ENCODE measurements around the gene CCDC188.

Gene CCDC188

DNA sequence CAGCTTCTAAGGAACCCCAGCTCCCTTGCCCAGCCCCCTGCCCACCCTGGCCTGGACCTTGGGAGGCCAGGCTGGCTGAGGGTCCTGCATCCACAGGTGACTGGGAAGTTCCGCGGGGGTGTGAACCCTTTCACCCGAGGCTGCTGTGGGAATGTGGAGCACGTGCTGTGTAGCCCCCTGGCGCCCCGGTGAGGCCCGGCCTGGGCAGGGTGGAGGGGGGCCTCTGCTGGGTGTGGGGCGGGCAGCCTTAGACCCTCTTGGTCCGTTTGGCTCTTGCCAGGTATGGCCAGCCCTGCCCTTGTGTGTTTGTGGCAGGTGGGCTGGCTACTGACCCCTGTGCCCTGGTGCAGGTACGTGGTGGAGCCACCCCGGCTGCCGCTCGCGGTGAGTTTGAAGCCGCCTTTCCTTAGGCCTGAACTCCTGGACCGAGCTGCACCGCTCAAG, 10.3 kb downstream of the CCDC188 start:
- TF ChIP-seq, protein P1, sequence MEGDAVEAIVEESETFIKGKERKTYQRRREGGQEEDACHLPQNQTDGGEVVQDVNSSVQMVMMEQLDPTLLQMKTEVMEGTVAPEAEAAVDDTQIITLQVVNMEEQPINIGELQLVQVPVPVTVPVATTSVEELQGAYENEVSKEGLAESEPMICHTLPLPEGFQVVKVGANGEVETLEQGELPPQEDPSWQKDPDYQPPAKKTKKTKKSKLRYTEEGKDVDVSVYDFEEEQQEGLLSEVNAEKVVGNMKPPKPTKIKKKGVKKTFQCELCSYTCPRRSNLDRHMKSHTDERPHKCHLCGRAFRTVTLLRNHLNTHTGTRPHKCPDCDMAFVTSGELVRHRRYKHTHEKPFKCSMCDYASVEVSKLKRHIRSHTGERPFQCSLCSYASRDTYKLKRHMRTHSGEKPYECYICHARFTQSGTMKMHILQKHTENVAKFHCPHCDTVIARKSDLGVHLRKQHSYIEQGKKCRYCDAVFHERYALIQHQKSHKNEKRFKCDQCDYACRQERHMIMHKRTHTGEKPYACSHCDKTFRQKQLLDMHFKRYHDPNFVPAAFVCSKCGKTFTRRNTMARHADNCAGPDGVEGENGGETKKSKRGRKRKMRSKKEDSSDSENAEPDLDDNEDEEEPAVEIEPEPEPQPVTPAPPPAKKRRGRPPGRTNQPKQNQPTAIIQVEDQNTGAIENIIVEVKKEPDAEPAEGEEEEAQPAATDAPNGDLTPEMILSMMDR (IDR thresholded peaks at IDR 0.05; ENCODE audit: unreplicated experiment in 3 of 3), result no peak
- H3K36me3 Mint-ChIP-seq (ENCODE audit: low read depth), result no peaks in the 10 kb centered on the region
- H3K4me3 Mint-ChIP-seq, result no peak overlapping the region
- H3K27me3 Mint-ChIP-seq (ENCODE audit: low read depth), result no peaks in the 10 kb centered on the region
- no peak overlapping the region for H3K27ac Mint-ChIP-seq
- H3K9me3 Mint-ChIP-seq, result no peaks in the 10 kb centered on the region
- H3K4me1 Mint-ChIP-seq, result peaks cover 17% of the 10 kb centered on the region

DNA sequence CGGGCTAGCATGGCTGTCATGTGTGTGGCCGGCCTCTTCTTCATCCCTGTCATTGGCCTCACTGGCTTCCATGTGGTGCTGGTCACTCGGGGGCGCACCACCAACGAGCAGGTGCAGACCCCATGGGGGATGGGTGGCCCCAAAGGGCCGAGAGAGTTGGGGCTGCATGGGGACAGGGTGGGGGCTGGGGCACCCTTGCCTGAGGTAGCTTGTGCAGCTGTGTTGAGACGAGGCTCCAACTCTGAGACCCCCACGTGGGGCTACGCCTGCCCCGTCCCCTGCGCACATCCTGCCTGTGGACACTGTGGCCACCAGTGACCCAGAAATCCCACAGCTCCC, 10.8 kb downstream of the CCDC188 start:
- peaks cover 17% of the 10 kb centered on the region for H3K4me1 Mint-ChIP-seq
- H3K9me3 Mint-ChIP-seq, result no peaks in the 10 kb centered on the region
- H3K27ac Mint-ChIP-seq, result no peak overlapping the region
- no peaks in the 10 kb centered on the region for H3K27me3 Mint-ChIP-seq (ENCODE audit: low read depth)
- H3K4me3 Mint-ChIP-seq, result no peak overlapping the region
- no peaks in the 10 kb centered on the region for H3K36me3 Mint-ChIP-seq (ENCODE audit: low read depth)
- TF ChIP-seq, protein P1 (IDR thresholded peaks at IDR 0.05; ENCODE audit: unreplicated experiment in 3 of 3), result no peak

DNA sequence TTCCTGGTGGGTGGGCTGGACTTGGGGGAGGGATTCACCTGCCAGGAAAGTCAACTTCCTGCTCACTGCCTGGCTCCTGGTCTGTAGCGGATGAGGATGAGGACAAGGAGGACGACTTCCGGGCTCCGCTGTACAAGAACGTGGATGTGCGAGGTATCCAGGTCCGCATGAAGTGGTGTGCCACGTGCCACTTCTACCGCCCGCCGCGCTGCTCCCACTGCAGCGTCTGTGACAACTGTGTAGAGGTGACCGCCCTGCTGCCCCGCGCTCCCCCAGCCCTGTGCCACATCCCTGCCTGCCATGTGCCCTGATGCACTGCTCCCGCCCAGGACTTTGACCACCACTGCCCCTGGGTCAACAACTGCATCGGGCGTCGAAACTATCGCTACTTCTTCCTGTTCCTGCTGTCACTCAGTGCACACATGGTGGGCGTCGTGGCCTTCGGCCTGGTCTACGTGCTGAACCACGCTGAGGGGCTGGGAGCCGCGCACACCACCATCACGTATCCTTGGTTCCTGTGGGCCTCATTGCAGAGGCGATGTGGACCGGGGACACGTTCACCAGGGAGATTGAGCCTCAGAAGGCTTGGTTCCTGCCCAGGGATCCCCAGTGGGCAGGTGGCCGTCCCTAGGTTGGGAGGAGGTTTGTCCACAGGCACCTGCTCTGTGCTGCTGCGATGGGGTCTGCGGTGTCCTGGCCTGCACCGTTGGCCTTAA, 11.3 kb downstream of the CCDC188 start:
- peaks cover 17% of the 10 kb centered on the region for H3K4me1 Mint-ChIP-seq
- H3K36me3 Mint-ChIP-seq (ENCODE audit: low read depth), result no peaks in the 10 kb centered on the region
- H3K27me3 Mint-ChIP-seq (ENCODE audit: low read depth), result no peaks in the 10 kb centered on the region
- TF ChIP-seq, protein P1 (IDR thresholded peaks at IDR 0.05; ENCODE audit: unreplicated experiment in 3 of 3), result no peak
- H3K4me3 Mint-ChIP-seq, result no peak overlapping the region
- no peaks in the 10 kb centered on the region for H3K9me3 Mint-ChIP-seq
- no peak overlapping the region for H3K27ac Mint-ChIP-seq

DNA sequence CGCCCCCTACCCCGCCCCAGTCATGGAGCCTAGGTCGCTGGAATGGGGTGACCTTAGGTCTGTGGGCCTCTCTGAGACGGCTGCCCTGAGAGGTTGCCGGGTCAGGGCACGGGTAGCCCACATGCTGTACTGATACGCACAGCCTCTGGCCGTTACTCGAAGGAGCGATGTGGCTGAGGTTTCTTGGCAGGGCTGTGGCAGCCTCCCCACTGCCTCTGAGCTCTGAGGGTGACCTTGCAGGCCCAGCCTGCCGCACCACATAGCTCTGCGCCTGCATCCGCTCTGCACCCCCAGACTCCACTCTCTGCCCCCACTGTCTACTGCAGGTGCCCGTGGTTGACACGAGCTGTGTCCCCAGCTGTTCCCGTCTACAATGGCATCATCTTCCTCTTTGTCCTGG, 12.0 kb downstream of the CCDC188 start:
- no peak overlapping the region for H3K27ac Mint-ChIP-seq
- peaks cover 17% of the 10 kb centered on the region for H3K4me1 Mint-ChIP-seq
- H3K27me3 Mint-ChIP-seq (ENCODE audit: low read depth), result no peaks in the 10 kb centered on the region
- no peaks in the 10 kb centered on the region for H3K36me3 Mint-ChIP-seq (ENCODE audit: low read depth)
- TF ChIP-seq, protein P1 (IDR thresholded peaks at IDR 0.05; ENCODE audit: unreplicated experiment in 3 of 3), result no peak
- no peak overlapping the region for H3K4me3 Mint-ChIP-seq
- H3K9me3 Mint-ChIP-seq, result no peaks in the 10 kb centered on the region

DNA sequence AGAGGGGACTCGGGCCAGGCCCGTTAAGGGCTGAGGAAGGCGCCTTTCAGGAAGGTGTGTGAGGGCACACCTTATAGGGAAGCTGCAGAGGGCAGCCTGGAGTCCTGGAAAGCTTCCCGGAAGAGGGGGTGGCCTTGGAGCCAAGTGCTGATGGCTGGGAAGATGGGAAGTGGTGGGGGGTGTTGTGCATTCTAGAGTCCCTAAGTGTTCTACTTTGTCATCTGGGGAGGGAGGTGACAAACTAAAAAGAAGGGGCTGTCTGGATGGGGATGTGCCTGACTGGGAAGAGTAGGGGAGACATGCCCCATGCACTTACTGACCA, 12.5 kb downstream of the CCDC188 start:
- Mint-ChIP-seq H3K9me3 (no peaks in the 10 kb centered on the region), H3K27ac (peak overlapping the region in 1 of 3 experiments; percentile 53), H3K4me3 (no peak overlapping the region), H3K27me3 (ENCODE audit: low read depth) (no peaks in the 10 kb centered on the region), H3K36me3 (ENCODE audit: low read depth) (no peaks in the 10 kb centered on the region), H3K4me1 (peaks cover 17% of the 10 kb centered on the region)
- TF ChIP-seq, protein P1 (IDR thresholded peaks at IDR 0.05; ENCODE audit: unreplicated experiment in 3 of 3), result no peak

Measured in nephron (organoid).